NCI-H2029 (cell line): ENCODE results near the gene NUP160.
A peak's percentile ranks its signal among the peaks of the same experiment; 100 is the strongest.
"Not testable (repeated sequence)": the region's sequence is repeated elsewhere in the genome, so short reads cannot be mapped to it uniquely, and the experiment has no call there.

Experiments used
- DNase-seq: peaks from one replicate; lab custom pipeline; 2025; lab: John Stamatoyannopoulos, UW

NUP160 gene, protein sequence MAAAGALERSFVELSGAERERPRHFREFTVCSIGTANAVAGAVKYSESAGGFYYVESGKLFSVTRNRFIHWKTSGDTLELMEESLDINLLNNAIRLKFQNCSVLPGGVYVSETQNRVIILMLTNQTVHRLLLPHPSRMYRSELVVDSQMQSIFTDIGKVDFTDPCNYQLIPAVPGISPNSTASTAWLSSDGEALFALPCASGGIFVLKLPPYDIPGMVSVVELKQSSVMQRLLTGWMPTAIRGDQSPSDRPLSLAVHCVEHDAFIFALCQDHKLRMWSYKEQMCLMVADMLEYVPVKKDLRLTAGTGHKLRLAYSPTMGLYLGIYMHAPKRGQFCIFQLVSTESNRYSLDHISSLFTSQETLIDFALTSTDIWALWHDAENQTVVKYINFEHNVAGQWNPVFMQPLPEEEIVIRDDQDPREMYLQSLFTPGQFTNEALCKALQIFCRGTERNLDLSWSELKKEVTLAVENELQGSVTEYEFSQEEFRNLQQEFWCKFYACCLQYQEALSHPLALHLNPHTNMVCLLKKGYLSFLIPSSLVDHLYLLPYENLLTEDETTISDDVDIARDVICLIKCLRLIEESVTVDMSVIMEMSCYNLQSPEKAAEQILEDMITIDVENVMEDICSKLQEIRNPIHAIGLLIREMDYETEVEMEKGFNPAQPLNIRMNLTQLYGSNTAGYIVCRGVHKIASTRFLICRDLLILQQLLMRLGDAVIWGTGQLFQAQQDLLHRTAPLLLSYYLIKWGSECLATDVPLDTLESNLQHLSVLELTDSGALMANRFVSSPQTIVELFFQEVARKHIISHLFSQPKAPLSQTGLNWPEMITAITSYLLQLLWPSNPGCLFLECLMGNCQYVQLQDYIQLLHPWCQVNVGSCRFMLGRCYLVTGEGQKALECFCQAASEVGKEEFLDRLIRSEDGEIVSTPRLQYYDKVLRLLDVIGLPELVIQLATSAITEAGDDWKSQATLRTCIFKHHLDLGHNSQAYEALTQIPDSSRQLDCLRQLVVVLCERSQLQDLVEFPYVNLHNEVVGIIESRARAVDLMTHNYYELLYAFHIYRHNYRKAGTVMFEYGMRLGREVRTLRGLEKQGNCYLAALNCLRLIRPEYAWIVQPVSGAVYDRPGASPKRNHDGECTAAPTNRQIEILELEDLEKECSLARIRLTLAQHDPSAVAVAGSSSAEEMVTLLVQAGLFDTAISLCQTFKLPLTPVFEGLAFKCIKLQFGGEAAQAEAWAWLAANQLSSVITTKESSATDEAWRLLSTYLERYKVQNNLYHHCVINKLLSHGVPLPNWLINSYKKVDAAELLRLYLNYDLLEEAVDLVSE (N-terminal part only)

DNA sequence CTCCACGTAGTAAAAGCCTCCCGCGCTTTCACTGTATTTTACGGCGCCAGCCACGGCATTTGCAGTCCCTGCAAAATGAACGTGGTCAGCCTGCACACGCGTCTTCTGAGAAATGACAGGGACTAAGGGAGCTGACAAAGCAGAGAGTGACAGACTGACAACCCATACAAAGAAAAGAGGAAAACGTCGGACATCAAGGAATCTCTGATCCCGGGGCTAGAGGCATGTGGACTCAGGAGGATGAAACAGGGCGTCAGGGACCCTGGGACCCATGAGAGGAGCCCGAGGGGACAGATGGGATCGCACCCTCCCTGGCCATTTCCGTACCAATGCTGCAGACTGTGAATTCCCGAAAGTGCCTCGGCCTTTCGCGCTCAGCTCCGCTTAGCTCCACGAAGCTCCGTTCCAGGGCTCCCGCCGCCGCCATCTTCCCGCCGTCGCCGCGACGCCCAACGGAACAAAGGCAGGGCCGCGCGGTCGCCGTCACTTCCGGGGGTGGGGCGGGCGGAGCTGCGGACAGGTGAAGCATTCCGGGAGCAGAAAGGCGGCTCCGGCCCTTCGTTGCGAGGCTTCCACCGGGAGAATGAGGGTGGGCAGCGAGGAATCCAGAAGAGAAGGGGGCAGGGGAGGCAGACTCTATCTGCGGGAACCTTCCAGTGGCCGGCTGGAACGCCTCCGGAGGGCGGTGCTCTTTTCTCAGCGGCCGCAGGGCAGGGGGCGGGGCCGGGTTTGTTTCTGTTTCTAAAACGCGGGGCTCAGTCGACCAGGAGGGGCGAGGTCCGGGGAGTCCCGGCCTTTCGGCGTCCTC lies at the start of gene NUP160:
Gene NUP160, minus strand, starts transcription at position 459 of the 808 bp plus-strand sequence. Its CDS starts 32 bp downstream, at position 427.
- DNase-seq, result peak; percentile 85

DNA sequence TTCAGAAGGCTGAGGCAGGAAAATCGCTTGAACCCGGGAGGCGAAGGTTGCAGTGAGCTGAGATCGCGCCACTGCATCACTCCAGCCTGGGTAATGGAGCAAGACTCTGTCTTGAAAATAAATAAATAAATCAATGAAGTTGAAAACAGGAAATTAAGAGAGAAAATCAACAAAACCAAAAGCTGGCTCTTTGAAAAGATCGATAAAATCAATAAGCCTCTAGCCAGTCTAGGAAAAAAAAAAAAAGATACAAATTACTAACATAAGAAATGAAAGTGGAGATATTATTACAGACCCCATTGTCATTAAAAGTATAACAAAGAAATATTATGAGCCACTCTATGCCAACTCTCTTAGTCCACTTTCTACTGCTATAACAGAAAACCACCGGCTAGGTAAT lies 48.0 kb upstream of the NUP160 start:
- DNase-seq, result no peak

DNA sequence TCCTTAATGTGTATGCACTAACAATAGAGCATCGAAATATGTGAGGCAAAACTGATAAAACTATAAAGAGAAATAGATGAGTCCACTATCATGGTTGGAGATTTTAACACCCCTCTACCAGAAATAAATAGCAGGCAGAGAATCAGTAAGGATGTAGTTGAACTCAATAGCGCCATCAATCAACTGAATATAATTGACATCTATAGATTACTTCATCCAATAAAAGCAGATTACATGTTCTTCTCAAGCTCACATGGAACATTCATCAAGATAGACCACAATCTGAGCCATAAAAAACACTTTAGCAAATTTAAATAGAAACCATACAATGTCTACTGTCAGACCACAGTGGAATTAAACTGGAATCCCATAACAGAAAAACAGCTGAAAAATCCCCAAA lies 46.9 kb upstream of the NUP160 start:
- no peak for DNase-seq

GRCh38 chr11:47892546-47893276 lies 44.6 kb upstream of the NUP160 start:
- DNase-seq, result not testable (repeated sequence)

DNA sequence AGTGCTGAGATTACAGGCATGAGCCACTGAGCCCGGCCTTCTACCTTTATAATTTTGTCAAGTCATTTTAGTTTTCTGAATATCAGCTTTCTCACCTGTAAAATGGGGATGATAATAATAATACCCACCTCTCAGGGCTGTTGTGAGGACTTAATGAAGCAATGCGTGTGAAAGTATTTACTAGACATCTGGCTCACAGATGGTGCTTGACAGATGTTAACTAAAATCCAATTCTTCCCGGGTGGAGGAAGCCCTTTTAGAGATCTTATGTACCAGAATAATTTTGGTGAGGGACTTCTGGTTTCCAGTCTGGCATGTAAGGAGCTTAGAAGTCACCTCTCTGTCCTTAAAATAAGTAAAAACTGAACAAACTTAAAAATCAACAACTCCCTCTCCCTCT lies 43.7 kb upstream of the NUP160 start:
- DNase-seq, result no peak

DNA sequence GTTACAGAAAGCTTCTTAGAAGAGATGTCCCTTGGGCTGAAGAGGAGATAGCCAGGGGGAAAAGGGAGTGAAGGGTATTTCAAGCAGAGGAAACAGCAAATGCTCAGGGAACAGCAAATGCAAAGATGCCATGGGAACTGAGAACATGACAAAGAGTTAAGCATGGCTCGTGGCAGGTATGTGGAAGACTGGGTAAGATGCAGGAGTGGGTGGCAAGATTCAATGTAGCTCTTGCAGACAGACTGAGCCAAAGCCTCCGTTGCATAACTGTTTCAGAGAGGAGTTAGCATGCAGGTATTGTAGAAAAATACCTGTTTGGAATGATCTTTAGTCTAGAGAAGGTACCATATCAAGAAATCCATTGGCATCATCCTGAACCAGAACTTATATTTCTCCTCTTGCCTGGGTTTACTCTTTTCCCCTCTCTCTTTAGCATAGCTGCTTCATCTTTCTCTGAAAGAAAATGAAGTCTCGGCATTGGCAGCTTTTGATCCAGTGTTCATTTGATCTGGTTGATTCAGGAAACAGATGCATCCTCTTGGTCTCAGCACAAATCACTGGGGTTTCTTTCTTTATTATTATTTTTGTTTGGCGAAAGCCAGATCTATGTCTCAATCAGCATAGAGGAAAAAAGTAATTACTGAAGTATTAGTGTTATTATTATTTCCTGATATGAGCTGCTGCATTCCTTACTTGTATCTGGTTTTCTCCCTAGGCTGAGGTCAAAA lies 41.7 kb upstream of the NUP160 start:
- DNase-seq, result no peak

- no peak for DNase-seq
Observed at GRCh38 chr11:47887910-47888569, 39.9 kb upstream of the NUP160 start.

DNA sequence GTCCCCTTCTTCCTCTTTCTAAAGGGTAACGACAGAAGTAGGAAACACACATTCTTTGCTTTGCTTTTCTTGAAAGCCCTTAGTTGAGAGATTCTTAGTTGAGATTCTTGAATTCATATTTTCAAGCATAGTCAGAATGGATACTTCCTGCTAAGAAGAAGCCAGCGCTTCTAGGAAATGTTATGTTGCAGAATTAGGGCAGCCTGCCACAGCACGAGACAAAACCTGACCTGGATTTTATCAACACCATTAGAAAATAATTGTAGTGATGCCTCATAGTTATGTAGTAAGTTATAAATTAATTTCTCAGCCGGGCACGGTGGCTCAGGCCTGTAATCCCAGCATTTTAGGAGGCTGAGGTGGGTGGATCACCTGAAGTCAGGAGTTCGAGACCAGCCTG lies 37.9 kb upstream of the NUP160 start:
- no peak for DNase-seq

DNA sequence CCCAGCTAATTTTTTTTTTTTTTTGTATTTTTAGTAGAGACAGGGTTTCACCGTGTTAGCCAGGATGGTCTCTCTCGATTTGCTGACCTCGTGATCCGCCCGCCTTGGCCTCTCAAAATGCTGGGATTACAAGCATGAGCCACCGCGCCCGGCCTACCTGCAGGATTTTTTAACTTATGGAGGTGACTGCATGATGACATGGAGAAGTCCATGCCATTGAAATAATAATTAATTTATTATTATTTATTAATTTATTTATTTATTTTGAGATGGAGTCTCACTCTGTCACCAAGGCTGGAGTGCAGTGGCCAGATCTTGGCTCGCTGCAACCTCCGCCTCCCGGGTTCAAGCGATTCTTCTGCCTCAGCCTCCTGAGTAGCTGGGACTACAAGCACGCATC lies 34.3 kb upstream of the NUP160 start:
- DNase-seq, result not testable (repeated sequence)

- DNase-seq, result no peak
Observed at GRCh38 chr11:47881145-47881544, 33.0 kb upstream of the NUP160 start.

GRCh38 chr11:47879259-47880158 lies 31.4 kb upstream of the NUP160 start:
- no peak for DNase-seq

- DNase-seq, result not testable (repeated sequence)
Observed at GRCh38 chr11:47875858-47876257, 27.7 kb upstream of the NUP160 start.

DNA sequence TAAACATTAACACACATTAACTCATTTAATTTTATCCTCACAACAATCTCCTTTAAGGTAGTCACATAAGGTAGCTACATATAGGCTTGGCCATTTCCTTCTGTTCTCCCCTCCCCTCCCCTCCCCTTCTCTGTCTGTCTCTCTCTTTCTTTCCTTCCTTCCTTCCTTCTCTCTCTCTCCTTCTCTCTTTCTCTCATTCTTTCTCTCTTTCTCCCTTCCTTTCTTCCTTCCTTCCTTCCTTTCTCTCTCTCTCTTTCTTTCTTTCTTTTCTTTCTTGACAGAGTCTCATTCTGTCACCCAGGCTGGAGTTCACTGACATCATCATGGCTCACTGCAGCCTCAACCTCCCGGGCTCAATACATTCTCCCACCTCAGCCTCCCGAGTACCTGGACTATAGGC lies 22.3 kb upstream of the NUP160 start:
- no peak for DNase-seq

GRCh38 chr11:47869544-47870393 lies 21.6 kb upstream of the NUP160 start:
- DNase-seq, result no peak

DNA sequence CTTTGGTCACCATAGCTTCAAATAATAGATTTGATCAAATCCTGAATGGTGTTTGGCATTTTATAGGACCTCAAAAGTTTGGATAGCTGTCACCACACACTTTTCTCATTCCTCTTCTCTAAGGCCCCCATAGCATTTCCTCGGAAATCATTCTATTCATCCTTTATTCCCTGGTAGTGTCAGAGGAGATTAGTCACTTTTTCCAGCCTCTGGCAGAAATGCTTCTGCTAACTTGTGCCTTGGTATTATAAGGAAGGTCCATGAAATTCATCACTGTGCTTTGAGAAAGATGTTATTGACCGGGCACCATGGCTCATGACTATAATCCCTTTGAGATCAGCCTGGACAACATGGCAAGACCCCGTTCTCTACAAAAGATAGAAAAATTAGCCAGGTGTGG lies 19.7 kb upstream of the NUP160 start:
- DNase-seq, result no peak

GRCh38 chr11:47866892-47867291 lies 18.7 kb upstream of the NUP160 start:
- DNase-seq, result not testable (repeated sequence)

DNA sequence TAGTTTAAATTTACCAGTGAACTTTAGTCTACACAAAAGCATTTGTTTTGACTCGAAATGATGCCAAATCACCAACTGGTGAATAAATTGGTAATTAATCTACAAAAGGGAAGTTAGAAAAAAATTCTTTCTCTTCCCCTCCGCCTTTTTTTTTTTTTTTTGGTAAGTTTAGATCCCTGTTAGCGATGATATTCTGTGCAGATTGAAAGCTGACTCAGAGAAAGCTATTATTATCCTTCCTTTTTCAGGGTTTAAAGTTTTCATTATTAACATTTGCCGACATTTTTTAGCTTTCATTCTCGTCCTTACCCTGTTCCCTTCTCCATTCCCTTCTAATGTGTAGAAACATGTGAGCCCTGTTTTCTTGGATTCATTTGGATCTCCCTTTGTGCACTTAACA lies 16.8 kb upstream of the NUP160 start:
- no peak for DNase-seq
